CD14-positive monocyte (primary cell): Measurements from ENCODE around the gene NAA60. TPM values are rescaled to one million over a fixed set of nuclear protein-coding genes. Genes with fewer than 3 reads are reported as not detected.

Experiments used
- DNase-seq, 3 donors: peaks; one replicate each; pipeline ENCODE4 v3.0.0-alpha.2; 2011 to 2022
- H2AFZ ChIP-seq: 2 replicates; pipeline ENCODE4 v1.6.0; 2012; ENCODE audit warnings: mild to moderate bottlenecking, low read depth, low read length, inconsistent platforms; ENCODE audit not compliant: insufficient read depth, poor library complexity, severe bottlenecking
- H3K27ac ChIP-seq, 2 donors: 1 replicate in 1 of 2; 2 replicates in 1 of 2; pipeline ENCODE4 v1.5.1; 2012 to 2013; ENCODE audit warnings: low read length in 2 of 2, control low read depth in 1 of 2, inconsistent platforms in 1 of 2, low read depth in 1 of 2, mild to moderate bottlenecking in 1 of 2
- H3K27me3 ChIP-seq, 2 donors: one replicate each; pipeline versions ENCODE4 v1.6.0 to v1.6.1; 2011 to 2013; ENCODE audit warnings: low read length in 2 of 2; ENCODE audit not compliant: control insufficient read depth in 2 of 2, insufficient read depth in 2 of 2
- H3K36me3 ChIP-seq, 2 donors: replicated peaks in 1 of 2; 1 replicate in 1 of 2; 2 replicates in 1 of 2; pipeline versions ENCODE4 v1.5.1 to v1.6.1; 2012 to 2013; ENCODE audit warnings: low read length in 2 of 2, control low read depth in 1 of 2, inconsistent platforms in 1 of 2, mild to moderate bottlenecking in 1 of 2; ENCODE audit not compliant: insufficient read depth in 2 of 2, control insufficient read depth in 1 of 2
- H3K4me1 ChIP-seq, 2 donors: 1 replicate in 1 of 2; 2 replicates in 1 of 2; pipeline versions ENCODE4 v1.5.1 to v1.6.1; 2012 to 2013; ENCODE audit warnings: low read length in 2 of 2, control low read depth in 1 of 2, inconsistent platforms in 1 of 2, mild to moderate bottlenecking in 1 of 2, moderate library complexity in 1 of 2; ENCODE audit not compliant: insufficient read depth in 2 of 2, control insufficient read depth in 1 of 2
- H3K4me2 ChIP-seq: replicated peaks from 2 replicates; pipeline ENCODE3; 2012; ENCODE audit warnings: low read length, moderate library complexity, mild to moderate bottlenecking; ENCODE audit not compliant: poor library complexity, severe bottlenecking; ENCODE audit errors: extremely low read depth
- H3K4me3 ChIP-seq, 3 experiments: fragments of 200-600 bp in 1 of 3; sonication (generic) in 1 of 3; replicated peaks in 1 of 3; 1 replicate in 2 of 3; 2 replicates in 1 of 3; pipeline ENCODE4 v1.5.1; 2011 to 2013; ENCODE audit warnings: low read length in 3 of 3, mild to moderate bottlenecking in 3 of 3, control low read depth in 2 of 3, low read depth in 2 of 3, inconsistent platforms in 1 of 3, moderate library complexity in 1 of 3
- H3K79me2 ChIP-seq: 2 replicates; pipeline ENCODE4 v1.6.0; 2012; ENCODE audit warnings: mild to moderate bottlenecking, control low read depth, inconsistent platforms, low read length, moderate library complexity; ENCODE audit not compliant: insufficient read depth
- H3K9ac ChIP-seq: 2 replicates; pipeline ENCODE4 v1.6.0; 2017; ENCODE audit warnings: low read length, mild to moderate bottlenecking; ENCODE audit not compliant: insufficient read depth, poor library complexity, severe bottlenecking
- H3K9me3 ChIP-seq, 2 donors: replicated peaks in 1 of 2; 1 replicate in 1 of 2; 2 replicates in 1 of 2; pipeline versions ENCODE4 v1.5.1 to v1.6.1; 2012 to 2013; ENCODE audit warnings: low read length in 2 of 2, control low read depth in 1 of 2; ENCODE audit not compliant: control insufficient read depth in 1 of 2, insufficient read depth in 1 of 2
- H4K20me1 ChIP-seq: 2 replicates; pipeline ENCODE4 v1.6.0; 2012; ENCODE audit warnings: mild to moderate bottlenecking, low read length, control low read depth, moderate library complexity; ENCODE audit not compliant: insufficient read depth
- H3K27ac Mint-ChIP-seq, 7 donors: one replicate each; pipeline ENCODE4 v1.8.0; 2020; ENCODE audit warnings: mild to moderate bottlenecking in 7 of 7, mixed read lengths in 7 of 7, moderate library complexity in 6 of 7, inconsistent platforms in 2 of 7
- H3K27me3 Mint-ChIP-seq, 3 donors: one replicate each; pipeline ENCODE4 v1.8.0; 2021 to 2022; ENCODE audit warnings: low read depth in 3 of 3, mild to moderate bottlenecking in 3 of 3, mixed read lengths in 3 of 3, moderate library complexity in 3 of 3, inconsistent platforms in 1 of 3
- H3K36me3 Mint-ChIP-seq, 2 donors: one replicate each; pipeline ENCODE4 v1.8.0; 2020; ENCODE audit warnings: mixed read lengths in 2 of 2, inconsistent platforms in 1 of 2, mild to moderate bottlenecking in 1 of 2
- H3K4me1 Mint-ChIP-seq: one replicate; pipeline ENCODE4 v1.8.0; 2020; ENCODE audit warnings: mild to moderate bottlenecking, mixed read lengths
- H3K4me3 Mint-ChIP-seq, 2 donors: one replicate each; pipeline ENCODE4 v1.8.0; 2020; ENCODE audit warnings: mild to moderate bottlenecking in 2 of 2, mixed read lengths in 2 of 2, moderate library complexity in 1 of 2
- H3K9me3 Mint-ChIP-seq, 7 donors: one replicate each; pipeline ENCODE4 v1.8.0; 2020 to 2022; ENCODE audit warnings: mixed read lengths in 7 of 7, mild to moderate bottlenecking in 6 of 7, moderate library complexity in 6 of 7, inconsistent platforms in 2 of 7
- WGBS: methylation state at CpG from one replicate; pipeline ENCODE4 v1.1.5; 2013; ENCODE audit warnings: missing lambda C conversion rate; ENCODE audit not compliant: insufficient coverage; 5-methylcytosine and 5-hydroxymethylcytosine counted together
- intact Hi-C, 2 donors: fragments of 100-400 bp; cut with micrococcal nuclease; formaldehyde crosslinking; loops; one replicate each; pipeline versions ENCODE4 v1.15.0 to v1.15.1; 2023
- polyA plus RNA-seq, 3 donors: library from polyadenylated mRNA; depleted of rRNA in 1 of 3; unstranded in 2 of 3; stranded (reverse) in 1 of 3; fragments of 300-500 nt in 2 of 3; fragments of >200 nt in 1 of 3; fragmentation: Illumina TruSeq in 2 of 3; gene quantifications; 1 replicate in 2 of 3; 2 replicates in 1 of 3; pipeline ENCODE4 v1.2.3, GENCODE V29; 2012 to 2021
- TF ChIP-seq, protein P1 (sequence below): fragments of 200-600 bp; IDR thresholded peaks from one replicate; pipeline ENCODE4 v1.8.0; 2022; ENCODE audit warnings: antibody characterized with exemption, mild to moderate bottlenecking

Gene NAA60
- polyA plus RNA-seq, 3 donors = 19.5 to 48.8 (median 29.7) TPM

DNA sequence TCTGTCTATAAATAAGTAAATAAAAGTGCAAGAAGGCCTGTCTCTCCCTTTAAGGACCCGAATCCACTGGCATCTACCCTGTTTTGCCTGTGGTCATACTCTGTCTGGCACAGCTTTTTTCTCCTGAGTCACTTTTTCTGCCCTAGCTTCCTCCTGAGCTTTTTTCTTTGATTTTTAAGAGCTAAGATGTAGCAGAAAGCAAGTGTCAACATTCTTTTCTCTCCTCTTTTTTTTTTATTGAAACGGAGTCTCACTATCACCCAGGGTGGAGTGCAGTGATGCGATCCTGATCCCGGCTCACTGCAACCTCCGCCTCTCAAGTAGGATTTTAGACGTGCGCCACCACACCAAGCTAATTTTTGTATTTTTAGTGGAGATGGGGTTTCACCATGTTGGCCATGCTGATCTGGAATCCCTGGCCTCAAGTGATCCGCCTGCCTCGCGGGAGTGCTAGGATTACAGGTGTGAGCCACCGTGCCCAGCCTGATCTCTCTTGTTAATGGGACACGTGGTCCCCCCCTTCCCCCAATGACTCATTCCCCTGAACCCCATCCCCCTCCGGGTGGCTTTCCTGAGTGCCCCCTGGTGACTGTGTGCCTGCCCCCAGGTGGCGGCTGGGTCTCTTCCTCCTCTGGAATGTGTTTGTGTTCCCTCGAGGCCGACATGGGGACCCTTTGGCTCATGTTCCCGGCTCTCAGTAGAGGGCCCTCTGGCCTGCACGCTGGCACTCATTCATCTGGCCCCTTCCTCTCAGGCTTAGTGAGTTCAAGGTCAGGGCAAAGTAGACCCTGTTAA lies 37.6 kb downstream of the NAA60 start:
- Mint-ChIP-seq H3K4me1 (no peaks in the 10 kb centered on the region), H3K27me3 (peaks cover 0 to 2% (median 0%) of the 10 kb centered on the region in 3 donors), H3K9me3 (no peaks in the 10 kb centered on the region), H3K4me3 (no peak overlapping the region), H3K36me3 (peaks cover 69 to 94% of the 10 kb centered on the region in 2 donors), H3K27ac (peak overlapping the region in 2 of 7 donors; percentile 46 to 48)
- Histone ChIP-seq H3K36me3 (peaks cover 78 to 90% of the 10 kb centered on the region in 2 donors), H3K27ac (no peak overlapping the region), H3K27me3 (no peaks in the 10 kb centered on the region), H2AFZ (no peak overlapping the region), H3K79me2 (peaks cover 18% of the 10 kb centered on the region), H3K4me1 (no peaks in the 10 kb centered on the region), H3K9ac (no peak overlapping the region), H3K4me2 (no peak overlapping the region), H4K20me1 (peaks cover 59% of the 10 kb centered on the region), H3K4me3 (no peak overlapping the region), H3K9me3 (no peaks in the 10 kb centered on the region)
- 100% methylated on average over 3 of the region's 18 CpGs for WGBS
- TF ChIP-seq, protein P1, sequence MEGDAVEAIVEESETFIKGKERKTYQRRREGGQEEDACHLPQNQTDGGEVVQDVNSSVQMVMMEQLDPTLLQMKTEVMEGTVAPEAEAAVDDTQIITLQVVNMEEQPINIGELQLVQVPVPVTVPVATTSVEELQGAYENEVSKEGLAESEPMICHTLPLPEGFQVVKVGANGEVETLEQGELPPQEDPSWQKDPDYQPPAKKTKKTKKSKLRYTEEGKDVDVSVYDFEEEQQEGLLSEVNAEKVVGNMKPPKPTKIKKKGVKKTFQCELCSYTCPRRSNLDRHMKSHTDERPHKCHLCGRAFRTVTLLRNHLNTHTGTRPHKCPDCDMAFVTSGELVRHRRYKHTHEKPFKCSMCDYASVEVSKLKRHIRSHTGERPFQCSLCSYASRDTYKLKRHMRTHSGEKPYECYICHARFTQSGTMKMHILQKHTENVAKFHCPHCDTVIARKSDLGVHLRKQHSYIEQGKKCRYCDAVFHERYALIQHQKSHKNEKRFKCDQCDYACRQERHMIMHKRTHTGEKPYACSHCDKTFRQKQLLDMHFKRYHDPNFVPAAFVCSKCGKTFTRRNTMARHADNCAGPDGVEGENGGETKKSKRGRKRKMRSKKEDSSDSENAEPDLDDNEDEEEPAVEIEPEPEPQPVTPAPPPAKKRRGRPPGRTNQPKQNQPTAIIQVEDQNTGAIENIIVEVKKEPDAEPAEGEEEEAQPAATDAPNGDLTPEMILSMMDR = no peak
- DNase-seq = no peak
- intact Hi-C loops = no loop called here

DNA sequence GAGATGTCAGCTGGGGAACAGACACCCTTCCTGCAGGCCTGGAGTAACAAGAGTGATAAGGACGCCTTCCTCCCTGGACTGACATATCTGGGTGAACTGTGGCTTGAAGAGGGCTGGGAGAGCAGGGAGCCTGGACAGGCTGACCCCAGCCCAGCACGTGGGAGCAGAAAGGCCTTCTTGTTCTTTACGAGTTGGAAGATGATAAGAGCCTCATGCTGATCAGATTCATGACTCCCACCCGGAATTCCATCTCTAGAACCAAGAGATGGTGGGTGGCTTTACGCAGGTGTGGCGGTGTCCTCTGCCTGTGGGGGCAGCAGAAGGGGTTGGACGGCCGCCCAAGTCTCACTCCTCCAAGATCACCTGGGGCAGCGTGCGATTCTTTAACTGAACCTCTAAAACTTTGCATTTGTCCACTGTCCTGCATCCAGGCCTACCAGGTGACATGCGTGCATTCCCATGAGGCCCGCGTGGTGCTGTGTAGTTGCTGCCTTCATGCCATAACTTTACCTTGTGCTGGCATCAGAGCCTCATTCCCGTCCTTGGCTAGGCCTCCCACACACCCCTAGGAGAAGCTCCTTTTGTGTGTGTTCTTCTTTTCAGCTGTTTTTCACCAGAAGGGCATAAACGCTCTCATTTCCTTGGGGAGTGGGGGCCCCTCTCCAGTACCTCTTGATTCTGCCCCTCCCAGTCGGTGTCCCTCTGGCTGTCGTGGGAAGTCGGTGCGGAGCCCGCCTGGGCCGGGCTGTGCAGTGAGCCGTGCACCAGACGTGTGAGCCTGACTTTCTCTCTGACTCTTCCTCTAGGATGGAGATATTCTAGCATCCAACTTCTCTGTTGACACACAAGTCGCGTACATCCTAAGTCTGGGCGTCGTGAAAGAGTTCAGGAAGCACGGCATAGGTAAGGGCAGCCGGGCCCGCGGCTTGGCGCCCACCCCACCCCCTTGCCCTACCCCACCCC lies 38.5 kb downstream of the NAA60 start:
- no peak for DNase-seq
- no peak overlapping the region for H3K9ac ChIP-seq
- H4K20me1 ChIP-seq = peaks cover 53% of the 10 kb centered on the region
- intact Hi-C loops = no loop called here
- H3K4me3 ChIP-seq = no peak overlapping the region
- H3K79me2 ChIP-seq = peaks cover 11% of the 10 kb centered on the region
- no peak overlapping the region for H2AFZ ChIP-seq
- Mint-ChIP-seq H3K4me3 (no peak overlapping the region), H3K9me3 (no peaks in the 10 kb centered on the region), H3K4me1 (no peaks in the 10 kb centered on the region), H3K27ac (peak overlapping the region in 3 of 7 donors; percentile 9 to 48 (median 40)), H3K27me3 (peaks cover 0 to 2% (median 0%) of the 10 kb centered on the region in 3 donors), H3K36me3 (peaks cover 74 to 92% of the 10 kb centered on the region in 2 donors)
- H3K27me3 ChIP-seq = no peaks in the 10 kb centered on the region
- 98% methylated on average over 19 of the region's 32 CpGs for WGBS
- no peak overlapping the region for H3K4me2 ChIP-seq
- peaks cover 81 to 93% of the 10 kb centered on the region in 2 donors for H3K36me3 ChIP-seq
- no peaks in the 10 kb centered on the region for H3K9me3 ChIP-seq
- H3K27ac ChIP-seq = no peak overlapping the region
- H3K4me1 ChIP-seq = no peaks in the 10 kb centered on the region
- TF ChIP-seq, protein P1 = no peak
